NCI-H1436 treated with DMSO at 0.1 percent for 48 hours (cell line): ENCODE results near the gene LMO7.
"Not testable (repeated sequence)": the region's sequence is repeated elsewhere in the genome, so short reads cannot be mapped to it uniquely, and the experiment has no call there.

Source experiments
- DNase-seq: peaks from one replicate; lab custom pipeline; 2025; lab: John Stamatoyannopoulos, UW

Gene LMO7

GRCh38 chr13:75743072-75743471, 106.9 kb downstream of the LMO7 start:
- not testable (repeated sequence) for DNase-seq

DNA sequence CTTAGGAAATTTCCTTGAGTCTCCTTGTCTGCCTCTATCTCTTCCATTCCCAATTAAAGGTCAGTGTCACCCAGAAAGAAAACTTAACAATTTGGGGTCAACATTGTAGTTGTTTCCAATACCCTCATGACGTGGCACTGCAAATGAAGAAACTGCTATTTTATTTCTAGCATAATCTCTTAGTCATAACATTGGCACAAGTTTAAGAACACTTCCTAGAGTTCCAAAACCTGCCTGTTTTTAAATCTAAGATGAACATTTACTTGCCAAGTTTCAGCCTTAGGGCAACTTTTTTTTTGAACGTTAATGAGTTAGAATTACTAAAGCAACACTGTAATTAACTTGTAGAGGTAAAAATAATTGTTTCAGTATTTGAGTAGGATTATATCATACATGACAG, 108.0 kb downstream of the LMO7 start:
- DNase-seq, result no peak

DNA sequence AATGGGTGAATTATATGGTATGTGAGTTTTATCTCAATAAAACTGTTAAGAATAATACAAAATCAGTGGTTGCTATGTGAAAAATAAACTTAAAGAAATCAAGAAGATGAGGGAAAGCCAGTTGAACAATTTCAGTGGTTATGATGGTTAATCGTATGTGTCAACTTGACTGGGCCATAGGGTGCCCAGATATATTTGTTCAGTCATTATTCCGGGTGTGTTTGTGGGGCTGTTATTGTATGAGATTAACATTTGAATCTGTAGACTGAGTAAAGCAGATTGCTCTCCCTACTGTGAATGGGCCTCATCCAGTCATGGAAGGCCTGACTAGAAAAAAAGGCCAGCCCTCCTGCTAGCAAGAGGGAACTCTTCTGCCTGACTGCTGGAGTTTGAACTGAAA, 109.3 kb downstream of the LMO7 start:
- DNase-seq, result no peak

GRCh38 chr13:75748874-75749273, 112.7 kb downstream of the LMO7 start:
- no peak for DNase-seq

- DNase-seq, result peak; percentile 35
These were observed 113.3 kb downstream of the LMO7 start for GRCh38 chr13:75749407-75749806.

GRCh38 chr13:75751350-75751749, 115.2 kb downstream of the LMO7 start:
- no peak for DNase-seq

DNA sequence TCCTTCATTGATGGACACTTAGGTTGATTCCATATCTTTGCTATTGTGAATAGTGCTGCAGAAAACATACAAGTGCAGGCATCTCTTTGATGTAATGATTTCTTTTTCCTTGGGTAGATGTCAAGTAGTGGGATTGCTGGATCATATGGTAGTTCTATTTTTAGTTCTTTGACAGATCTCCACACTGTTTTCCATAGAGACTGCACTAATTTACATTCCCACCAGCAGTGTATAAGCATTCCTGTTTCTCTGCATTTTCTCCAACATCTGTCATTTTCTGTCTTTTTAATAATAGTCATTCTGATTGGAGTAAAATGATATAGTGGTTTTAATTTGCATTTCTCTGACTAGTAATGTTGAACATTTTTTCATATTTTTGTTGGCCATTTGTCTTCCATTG, 116.7 kb downstream of the LMO7 start:
- no peak for DNase-seq

DNA sequence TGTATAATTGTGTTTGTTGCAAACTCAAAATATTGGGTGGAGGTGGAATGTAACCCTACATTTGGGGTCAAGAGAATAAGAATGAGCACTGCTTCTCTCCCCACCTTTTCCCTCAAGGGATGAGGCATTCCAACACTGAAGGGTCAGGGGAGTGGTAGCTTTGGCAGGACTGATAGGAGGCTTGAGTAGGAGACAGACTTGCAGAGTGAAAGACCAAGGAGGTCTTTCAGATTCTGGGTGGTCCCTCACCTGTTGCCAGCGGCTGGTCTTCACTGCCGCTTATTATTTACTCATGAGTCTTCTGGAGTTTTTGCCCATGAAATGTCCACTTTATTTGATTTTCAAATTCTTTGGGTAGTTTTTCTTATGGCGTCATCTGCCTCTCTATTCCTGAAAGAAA, 118.8 kb downstream of the LMO7 start:
- DNase-seq, result no peak

GRCh38 chr13:75757336-75757735, 121.2 kb downstream of the LMO7 start:
- no peak for DNase-seq

DNA sequence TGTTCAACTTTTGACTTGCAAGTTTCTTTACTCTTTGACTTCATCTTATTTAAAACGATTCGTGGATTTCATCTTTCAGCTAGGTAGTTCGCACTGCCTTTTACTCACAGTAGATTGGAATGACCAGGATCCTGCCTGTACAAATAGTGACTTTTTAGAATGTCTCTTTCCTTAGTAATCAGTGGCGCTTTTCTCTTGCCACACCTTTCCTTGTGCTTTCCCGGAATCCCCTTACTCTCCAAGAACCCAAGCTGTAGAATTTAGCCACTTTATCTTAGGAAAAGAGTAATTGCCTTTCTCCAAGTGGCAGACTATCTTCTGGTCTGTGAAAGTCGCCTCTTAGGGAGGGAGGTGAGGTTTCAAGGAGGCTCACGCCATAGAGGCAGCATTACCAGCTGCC, 123.4 kb downstream of the LMO7 start:
- no peak for DNase-seq

DNA sequence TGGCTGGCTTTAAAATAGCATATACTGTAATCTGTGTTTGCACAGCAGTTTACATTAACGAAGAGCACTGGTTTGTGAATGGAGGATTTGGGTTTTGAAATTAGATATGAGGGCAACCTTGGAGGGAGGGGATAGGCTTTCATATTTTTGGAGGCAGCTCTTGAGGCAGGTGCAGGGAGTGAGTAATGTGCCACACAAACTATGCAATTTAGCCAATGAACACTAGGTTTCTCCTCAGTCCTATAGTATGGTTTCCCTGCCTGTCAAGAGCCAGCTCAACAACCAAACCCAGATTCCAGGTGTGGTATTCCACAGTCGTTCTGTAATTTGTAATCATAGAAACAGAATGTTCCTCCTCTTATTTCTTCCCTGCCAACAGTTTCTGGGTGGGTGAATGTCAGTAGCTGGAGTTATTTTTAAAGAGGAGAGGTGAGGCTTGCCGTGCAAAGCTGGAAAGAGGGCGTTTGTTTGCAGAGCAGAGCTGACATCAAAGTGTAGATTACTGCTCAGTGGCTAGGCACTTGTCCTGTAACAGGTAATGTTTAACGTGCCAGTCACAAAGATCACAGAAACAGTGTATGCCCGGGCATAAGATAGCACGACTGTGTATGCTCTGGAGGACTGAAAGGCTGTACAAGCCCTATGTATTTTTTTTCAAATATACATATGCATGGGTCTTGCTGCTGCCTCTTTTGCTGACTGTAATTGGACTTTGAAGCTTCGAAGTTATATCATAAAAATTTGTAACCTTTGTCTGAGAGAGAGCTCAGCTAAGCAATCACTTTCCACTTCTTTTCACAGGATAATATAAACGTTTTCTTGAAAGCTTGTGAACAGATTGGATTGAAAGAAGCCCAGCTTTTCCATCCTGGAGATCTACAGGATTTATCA, 124.2 kb downstream of the LMO7 start:
- peak; percentile 78 for DNase-seq

GRCh38 chr13:75761369-75761768, 125.2 kb downstream of the LMO7 start:
- DNase-seq, result no peak

DNA sequence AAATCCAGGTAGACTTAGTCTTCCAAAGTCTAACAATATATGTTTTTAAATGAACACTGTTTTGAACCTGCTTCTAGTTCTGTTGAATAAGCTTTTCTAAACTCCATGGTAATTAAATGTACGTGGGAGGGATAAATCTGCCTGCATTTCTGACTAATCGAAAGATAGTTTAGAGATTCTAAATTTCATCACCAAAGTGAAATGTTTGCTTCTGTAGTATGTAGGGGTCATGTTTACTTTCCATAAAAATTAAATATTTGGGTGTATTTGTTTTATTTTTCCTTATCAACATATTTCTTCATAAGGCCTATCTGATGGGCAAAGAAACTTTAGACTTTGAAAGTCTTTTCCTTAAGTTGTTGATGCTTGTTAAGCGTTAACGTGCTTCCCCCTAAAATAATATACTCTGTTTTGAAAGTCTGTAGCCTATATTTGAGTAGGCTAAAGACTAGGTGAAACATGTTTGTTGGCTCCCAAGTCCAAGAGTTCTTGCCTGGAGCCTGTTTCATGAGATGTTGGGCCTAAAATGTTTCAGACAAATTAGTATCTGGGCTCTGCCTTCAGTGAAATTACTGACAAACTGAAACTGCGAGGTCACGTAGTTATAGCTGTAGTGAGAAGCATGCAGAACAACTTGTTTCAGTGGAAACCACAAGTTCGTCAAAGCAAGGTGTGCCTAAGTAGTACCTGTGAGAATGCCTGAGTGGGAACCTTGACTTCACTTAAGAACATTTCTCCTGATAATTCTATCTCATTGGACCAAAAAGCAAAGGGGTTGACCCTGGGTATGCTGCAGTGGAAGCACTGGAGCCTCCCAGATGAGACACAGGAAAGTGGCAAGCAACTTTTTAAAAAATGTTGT, 126.2 kb downstream of the LMO7 start:
- DNase-seq, result no peak

GRCh38 chr13:75762955-75763354, 126.8 kb downstream of the LMO7 start:
- no peak for DNase-seq

GRCh38 chr13:75763512-75763911, 127.4 kb downstream of the LMO7 start:
- no peak for DNase-seq

DNA sequence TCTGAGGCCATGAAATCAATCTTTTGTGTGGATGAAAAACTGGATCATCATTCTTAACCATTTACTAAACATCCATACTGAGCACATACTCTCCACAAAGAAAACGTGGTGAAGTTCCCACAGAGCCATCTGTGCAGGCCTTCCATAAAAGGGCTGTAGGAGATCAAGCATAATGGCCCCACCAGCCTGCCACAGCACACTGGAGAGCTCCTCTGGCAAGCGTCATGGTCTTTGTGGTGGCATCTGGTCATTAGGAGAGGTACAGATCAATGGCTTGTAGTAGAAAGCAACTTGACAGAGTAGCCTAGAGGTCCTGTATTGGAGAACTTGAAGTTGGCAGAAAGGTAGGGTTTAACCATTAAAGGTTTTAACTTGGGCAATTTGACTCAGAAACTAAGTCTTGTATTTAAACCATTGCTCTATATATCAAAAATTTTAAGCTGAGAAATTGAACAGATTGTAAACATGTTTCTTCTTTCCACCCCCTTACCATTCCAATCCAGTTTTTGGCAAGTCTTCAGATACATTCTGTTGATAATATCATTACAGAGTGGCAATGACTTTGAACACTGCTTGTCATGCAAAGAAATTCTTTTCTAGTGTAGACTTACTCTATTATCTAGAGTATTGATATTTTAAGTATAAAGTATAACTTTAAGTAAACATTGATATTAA, 128.3 kb downstream of the LMO7 start:
- no peak for DNase-seq

DNA sequence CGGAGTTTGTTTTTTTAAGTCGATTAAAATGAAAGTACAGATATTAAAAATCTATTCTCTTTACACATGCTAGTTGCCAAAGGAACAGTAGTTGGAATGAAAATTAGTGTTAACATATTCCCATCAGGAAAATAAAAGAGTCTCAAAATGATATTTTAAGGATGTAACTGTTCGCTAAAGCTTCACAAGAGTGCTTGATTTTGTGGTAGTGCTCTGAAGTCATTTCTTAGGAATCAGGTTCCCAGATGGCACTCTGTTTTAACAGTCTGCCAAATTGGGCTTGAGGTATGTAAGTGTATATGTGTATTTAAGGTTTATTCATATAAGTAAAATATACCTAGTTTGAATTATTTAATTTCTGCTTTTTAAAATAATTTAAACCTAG, 128.8 kb downstream of the LMO7 start:
- DNase-seq, result no peak

DNA sequence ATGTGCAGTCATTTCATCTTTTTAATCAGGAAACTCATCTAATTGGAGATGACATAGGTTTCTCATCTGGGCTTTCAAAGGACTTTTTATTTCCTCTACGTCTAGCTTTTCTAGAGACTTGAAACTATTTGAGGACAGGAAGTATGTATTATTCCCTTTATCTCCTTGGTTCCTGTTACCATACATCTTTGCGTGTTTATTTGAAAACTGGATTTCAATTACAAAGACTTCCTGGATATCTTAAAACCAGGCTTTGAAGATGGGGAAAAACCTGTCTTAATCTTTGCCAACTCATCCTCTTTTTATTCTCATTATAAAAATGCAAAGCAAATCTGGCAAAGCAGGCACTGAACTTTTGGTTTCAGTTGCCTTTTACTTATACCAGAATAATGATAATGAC, 130.5 kb downstream of the LMO7 start:
- DNase-seq, result no peak

DNA sequence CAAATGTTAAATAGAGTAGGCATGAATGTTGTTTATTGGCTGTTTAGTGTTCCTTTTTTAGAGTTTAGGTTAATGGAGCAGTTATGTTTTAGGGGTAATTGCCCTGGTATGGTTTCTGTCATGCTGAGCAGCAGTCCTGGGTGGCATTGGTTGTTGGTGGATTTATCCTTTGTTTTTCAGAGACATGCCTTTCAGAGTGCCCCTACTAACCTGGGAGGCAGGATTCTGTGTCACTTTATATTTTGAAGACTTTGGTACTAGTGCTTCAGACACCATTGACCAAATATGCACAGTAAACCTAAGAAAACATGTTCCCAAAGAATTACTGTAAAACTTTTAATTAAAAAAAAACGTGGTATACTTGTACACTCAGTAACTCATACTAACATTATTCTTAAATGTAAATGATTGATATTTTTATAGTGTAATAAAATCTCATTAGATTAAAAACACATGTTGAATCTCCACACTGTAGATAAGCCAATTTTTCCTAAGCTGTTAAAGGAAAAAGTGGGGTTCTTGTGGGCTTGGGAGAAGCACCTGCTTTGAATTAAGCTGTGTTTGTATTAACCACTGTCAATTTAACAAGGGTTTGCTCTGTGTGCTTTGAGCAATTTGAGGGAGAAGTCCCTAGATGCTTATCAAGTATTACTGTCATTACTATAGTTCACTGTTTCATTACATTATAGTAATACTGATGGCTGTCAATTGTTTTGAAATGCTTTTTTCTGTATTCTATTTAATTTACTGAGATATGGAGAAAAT, 133.2 kb downstream of the LMO7 start:
- DNase-seq, result no peak

- DNase-seq, result no peak
These were observed 134.0 kb downstream of the LMO7 start for GRCh38 chr13:75770164-75770563.

DNA sequence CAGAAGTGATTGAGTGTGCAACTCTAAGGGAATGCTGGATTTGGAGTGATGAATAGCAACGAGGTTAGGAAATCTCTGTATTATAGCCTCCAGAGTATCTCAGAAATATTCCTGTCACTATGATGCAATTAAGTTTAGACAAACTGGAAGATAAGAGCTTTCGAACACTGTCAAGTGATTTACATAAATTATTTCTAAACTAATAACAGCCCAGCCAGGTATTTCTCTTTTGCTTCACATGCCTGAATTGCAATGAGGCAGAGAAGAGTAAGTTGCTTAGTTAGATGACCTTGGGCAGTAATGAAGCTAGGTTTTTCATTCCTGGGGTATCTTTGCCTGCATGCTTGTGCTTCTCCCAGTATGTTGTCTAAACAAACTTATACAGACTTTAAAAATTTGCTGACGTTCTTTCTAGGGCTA, 134.5 kb downstream of the LMO7 start:
- no peak for DNase-seq

DNA sequence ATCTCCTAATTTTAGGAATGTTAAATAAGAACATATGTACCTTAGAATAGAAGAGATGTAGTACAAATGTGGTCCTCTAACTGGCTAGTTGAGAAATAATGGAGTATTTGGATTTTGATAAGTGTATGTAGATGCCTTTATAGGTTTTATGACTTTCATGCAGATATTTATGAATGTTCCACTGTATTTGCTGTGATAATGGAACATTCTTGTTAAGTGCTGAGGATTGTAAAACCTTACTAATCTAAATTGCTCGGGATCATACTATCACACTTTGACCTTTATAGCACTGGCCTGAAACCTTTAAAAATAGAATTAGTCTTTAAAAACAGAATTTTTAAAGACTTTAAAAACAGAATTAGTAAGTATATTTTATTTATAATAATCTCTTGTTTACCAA, 135.1 kb downstream of the LMO7 start:
- no peak for DNase-seq
